GM19372 (cell line): Measurements from ENCODE around the gene CFAP70.

Source experiments
- ATAC-seq: cut with Tn5 transposase; IDR thresholded peaks from one replicate; pipeline ENCODE4 v1.9.1; 2021; ENCODE audit warnings: mild to moderate bottlenecking, low read depth, moderate library complexity; ENCODE audit not compliant: unreplicated experiment

Gene CFAP70

GRCh38 chr10:73219384-73219783, 139.3 kb downstream of the CFAP70 start:
- no peak for ATAC-seq

GRCh38 chr10:73218431-73219191, 140.1 kb downstream of the CFAP70 start:
- ATAC-seq, result no peak

- no peak for ATAC-seq
Measured at GRCh38 chr10:73217628-73218027, 141.0 kb downstream of the CFAP70 start.

- no peak for ATAC-seq
Measured at GRCh38 chr10:73215749-73216148, 142.9 kb downstream of the CFAP70 start.

GRCh38 chr10:73211106-73211811, 147.4 kb downstream of the CFAP70 start:
- ATAC-seq, result no peak

- no peak for ATAC-seq
Measured at GRCh38 chr10:73210395-73211105, 148.1 kb downstream of the CFAP70 start.

GRCh38 chr10:73209705-73210104, 149.0 kb downstream of the CFAP70 start:
- ATAC-seq, result no peak

GRCh38 chr10:73207883-73208282, 150.8 kb downstream of the CFAP70 start:
- ATAC-seq, result no peak

- no peak for ATAC-seq
Measured at GRCh38 chr10:73206385-73206784, 152.3 kb downstream of the CFAP70 start.

GRCh38 chr10:73205890-73206289, 152.8 kb downstream of the CFAP70 start:
- no peak for ATAC-seq

GRCh38 chr10:73205081-73205480, 153.6 kb downstream of the CFAP70 start:
- no peak for ATAC-seq
